HEK293 (cell line): Measurements from ENCODE around the gene FAM153A.
"Not testable (repeated sequence)": the region's sequence is repeated elsewhere in the genome, so short reads cannot be mapped to it uniquely, and the experiment has no call there.

Source experiments
- CTCF ChIP-seq: fragments of 450-650 bp; formaldehyde crosslinking; IDR thresholded peaks from 2 replicates; pipeline ENCODE4 v1.5.1; 2016; ENCODE audit warnings: missing biosample characterization, missing genetic modification characterization
- PBX3 ChIP-seq: sonication (generic); formaldehyde crosslinking; IDR thresholded peaks from 2 replicates; pipeline ENCODE4 v1.8.1; 2022; ENCODE audit warnings: mild to moderate bottlenecking, moderate library complexity, missing genetic modification reagents
- YY1 ChIP-seq: fragments of 450-650 bp; formaldehyde crosslinking; IDR thresholded peaks from 2 replicates; pipeline ENCODE4 v1.5.1; 2018; ENCODE audit warnings: missing biosample characterization, missing genetic modification characterization
- ZNF26 ChIP-seq: fragments of 450-650 bp; formaldehyde crosslinking; IDR thresholded peaks from 2 replicates; pipeline ENCODE4 v1.5.1; 2016; ENCODE audit warnings: missing biosample characterization, missing genetic modification characterization
- ZNF830 ChIP-seq: fragments of 450-650 bp; IDR thresholded peaks from 2 replicates; pipeline ENCODE4 v1.5.0; 2018; ENCODE audit warnings: missing biosample characterization, missing genetic modification characterization, low read depth, mild to moderate bottlenecking, moderate library complexity
- TF ChIP-seq, protein P1 (sequence below): fragments of 450-650 bp; formaldehyde crosslinking; IDR thresholded peaks from 2 replicates; pipeline ENCODE4 v1.5.1; 2017; ENCODE audit warnings: missing biosample characterization, missing genetic modification characterization

DNA sequence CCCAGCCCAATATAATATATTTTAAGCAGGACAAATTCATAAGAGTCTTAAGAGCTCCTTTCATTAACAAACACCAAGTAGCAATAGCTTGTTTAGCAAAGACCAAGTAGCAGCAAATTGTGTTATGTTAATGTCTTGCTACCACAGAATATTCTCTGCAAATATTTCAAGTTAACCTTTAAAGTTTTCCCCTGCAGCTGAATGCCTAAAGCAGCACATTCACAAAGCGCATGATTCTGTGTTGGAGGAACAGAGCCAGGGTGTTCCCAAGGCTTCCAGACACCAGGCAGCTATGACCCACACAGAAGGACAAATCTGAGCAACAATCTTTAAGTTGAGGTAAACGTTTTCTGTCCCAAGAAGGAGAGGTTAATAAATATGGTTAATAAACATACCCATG is 42.1 kb upstream of the FAM153A start:
- not testable (repeated sequence) for TF ChIP-seq CTCF; PBX3 (CRISPR knock-in tag); ZNF26 (tag by site-specific recombination); ZNF830; YY1
- TF ChIP-seq, protein P1, sequence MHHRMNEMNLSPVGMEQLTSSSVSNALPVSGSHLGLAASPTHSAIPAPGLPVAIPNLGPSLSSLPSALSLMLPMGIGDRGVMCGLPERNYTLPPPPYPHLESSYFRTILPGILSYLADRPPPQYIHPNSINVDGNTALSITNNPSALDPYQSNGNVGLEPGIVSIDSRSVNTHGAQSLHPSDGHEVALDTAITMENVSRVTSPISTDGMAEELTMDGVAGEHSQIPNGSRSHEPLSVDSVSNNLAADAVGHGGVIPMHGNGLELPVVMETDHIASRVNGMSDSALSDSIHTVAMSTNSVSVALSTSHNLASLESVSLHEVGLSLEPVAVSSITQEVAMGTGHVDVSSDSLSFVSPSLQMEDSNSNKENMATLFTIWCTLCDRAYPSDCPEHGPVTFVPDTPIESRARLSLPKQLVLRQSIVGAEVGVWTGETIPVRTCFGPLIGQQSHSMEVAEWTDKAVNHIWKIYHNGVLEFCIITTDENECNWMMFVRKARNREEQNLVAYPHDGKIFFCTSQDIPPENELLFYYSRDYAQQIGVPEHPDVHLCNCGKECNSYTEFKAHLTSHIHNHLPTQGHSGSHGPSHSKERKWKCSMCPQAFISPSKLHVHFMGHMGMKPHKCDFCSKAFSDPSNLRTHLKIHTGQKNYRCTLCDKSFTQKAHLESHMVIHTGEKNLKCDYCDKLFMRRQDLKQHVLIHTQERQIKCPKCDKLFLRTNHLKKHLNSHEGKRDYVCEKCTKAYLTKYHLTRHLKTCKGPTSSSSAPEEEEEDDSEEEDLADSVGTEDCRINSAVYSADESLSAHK, result not testable (repeated sequence)
